Putamen (tissue), 1 donor: ENCODE measurements around the gene SULT1A2.
"Not testable (repeated sequence)": the region's sequence is repeated elsewhere in the genome, so short reads cannot be mapped to it uniquely, and the experiment has no call there.

Source experiments
- DNase-seq: peaks from one replicate; pipeline ENCODE4 v3.0.0-alpha.2; 2016; ENCODE audit warnings: low spot score

The SULT1A2 gene

DNA sequence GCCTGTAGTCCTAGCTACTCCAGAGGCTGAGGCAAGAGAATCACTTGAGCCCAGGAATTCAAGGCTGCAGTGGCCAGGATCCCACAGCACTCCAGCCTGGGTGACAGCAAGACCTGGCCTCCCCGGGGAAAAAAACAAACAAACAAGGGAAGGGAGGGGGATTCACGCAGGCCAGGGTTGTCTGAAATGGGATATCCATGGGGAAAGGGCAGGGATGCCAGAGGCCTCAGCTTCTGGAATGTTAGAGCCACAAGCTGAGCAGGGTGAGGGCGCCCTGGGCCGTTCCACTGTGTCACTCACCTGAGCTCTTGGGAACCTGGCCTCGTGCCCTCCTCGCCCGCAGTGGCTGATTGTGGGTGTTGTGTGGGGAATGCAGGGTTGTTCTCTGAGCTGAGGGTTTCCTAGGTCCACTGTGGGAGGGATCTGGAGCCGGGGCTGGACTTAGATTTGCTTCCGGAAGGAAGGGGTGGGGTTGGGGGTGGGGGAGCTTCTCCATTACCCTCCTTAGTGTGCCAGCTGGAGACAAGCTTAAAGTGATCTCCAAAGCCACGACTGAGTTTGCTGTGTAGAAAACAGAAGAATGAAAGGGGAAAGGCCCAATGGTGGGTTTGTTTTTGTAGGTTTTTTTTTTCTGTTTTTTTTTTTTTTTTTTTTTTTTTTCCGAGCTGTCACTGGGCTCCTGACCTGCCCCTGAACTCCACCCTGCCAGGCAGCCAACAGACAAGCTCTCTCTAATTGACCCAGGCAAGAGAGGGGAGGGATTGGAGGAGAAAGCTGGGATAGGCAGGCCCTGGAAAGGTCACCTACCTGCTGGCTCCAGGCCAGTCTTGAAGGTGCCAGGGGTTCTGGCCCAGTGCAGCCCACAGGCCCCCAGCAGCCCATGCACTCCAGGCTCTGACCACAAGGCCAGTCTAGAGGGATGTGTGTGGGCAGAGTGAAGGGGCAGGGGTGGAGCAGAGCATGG is 13.1 kb upstream of the SULT1A2 start, which contains the start of gene SULT1A1:
Gene SULT1A1 (minus strand): TSS at position 414 of the 964 bp plus-strand sequence. CDS start 1,189 bp downstream, outside the sequence.
- DNase-seq = no peak

DNA sequence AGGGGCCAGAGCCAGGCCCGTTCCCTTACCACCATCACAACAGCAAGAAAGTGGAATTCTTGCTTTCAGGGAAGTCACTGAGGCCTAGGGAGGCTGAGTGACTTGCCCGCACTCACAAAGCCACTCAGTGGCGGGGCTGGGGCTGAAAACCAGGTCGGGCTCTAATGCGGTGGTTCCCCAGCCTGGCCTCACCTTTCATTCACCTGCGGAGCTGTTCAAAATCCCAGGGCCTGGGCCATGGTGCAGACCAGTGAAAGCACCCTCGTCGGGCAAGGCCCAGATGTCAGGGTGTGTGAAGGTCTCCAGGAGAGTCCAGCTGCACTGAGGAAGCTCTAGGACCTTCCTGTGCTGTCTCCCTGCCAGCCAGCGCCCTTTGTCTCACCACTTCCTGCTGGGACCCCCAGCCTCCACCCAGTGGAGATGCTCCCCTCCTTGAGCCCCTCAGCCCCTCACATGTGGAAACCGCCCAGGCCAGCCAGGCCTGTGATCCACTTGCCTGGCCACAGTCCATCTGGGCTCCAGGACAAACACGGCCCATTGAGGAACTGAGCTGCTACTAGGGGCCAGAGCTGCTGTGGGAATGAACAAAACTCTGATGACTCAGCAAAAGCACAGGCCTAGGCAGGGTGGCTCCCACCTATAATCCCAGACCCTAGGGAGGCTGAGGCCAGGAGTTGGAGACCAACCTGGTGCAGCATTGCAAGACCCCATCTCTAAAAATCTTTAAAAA is 12.2 kb upstream of the SULT1A2 start:
- not testable (repeated sequence) for DNase-seq

- DNase-seq = not testable (repeated sequence)
These were observed 11.6 kb upstream of the SULT1A2 start for GRCh38 chr16:28608496-28608808.

GRCh38 chr16:28607681-28608495 is 11.0 kb upstream of the SULT1A2 start:
- DNase-seq = not testable (repeated sequence)

DNA sequence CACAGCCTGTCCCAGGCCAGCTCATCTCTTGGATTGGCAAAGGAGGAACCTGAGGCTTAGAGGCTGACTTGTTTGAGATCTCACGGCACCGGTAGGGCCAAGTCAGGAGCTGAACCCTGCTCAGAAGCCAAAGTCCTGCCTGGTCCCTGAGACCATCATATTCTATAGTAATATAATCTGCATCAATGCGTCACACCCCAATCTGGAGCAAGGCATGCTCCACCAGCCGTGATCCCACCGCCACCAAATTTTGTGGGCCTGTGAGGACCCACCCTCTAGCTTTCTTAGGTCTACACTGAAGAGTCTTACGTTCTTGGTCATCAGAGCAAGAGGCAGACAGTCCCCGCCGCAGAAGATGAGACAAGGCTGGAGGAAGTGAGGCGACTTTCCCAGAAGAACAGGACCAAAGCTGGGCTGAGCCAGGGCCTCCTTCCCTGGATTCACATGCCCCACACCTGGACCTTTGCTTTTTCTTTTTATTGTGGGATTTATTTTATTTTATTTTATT is 10.3 kb upstream of the SULT1A2 start:
- no peak for DNase-seq

DNA sequence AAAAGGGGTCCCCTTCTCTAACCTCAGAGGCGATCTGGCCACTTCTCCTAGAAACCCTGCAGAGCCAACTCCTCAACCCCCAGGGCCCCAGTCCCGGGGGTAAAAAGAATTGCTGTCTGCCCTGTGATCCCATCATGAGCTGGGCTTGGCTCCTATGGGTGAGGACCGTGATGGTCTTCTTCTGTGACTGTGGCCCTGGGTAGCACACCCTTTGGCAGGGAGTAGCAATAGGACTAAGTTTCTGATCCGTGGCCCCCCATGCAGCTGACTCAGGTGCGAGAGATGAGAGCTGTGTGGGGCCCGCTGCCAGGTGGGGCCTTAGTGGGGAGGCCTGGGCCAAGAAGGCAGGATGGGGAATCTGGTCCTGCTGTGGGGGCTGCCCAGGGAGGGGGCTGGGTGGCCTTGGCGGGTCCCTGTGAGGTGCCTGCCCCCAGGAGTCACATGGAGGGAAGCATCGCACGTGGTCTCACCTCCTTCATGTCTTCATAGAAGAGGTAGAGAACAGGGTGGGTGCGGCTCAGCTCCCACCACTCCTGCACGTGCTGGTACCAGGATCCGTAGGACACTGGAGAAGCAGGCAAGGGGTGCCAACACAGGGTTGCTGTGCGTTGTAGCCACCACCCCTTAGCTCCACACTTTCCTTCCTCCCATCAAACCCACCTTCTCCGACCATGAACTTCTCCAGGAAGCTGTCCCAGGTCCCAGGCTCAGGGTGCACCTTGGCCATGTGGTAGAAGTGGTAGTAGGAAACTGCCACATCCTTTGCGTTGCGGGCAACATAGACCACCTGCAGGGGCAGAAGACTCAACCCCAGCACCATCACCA is 9.7 kb upstream of the SULT1A2 start:
- no peak for DNase-seq

- DNase-seq = no peak
These were observed 7.3 kb upstream of the SULT1A2 start for GRCh38 chr16:28604186-28604565.

DNA sequence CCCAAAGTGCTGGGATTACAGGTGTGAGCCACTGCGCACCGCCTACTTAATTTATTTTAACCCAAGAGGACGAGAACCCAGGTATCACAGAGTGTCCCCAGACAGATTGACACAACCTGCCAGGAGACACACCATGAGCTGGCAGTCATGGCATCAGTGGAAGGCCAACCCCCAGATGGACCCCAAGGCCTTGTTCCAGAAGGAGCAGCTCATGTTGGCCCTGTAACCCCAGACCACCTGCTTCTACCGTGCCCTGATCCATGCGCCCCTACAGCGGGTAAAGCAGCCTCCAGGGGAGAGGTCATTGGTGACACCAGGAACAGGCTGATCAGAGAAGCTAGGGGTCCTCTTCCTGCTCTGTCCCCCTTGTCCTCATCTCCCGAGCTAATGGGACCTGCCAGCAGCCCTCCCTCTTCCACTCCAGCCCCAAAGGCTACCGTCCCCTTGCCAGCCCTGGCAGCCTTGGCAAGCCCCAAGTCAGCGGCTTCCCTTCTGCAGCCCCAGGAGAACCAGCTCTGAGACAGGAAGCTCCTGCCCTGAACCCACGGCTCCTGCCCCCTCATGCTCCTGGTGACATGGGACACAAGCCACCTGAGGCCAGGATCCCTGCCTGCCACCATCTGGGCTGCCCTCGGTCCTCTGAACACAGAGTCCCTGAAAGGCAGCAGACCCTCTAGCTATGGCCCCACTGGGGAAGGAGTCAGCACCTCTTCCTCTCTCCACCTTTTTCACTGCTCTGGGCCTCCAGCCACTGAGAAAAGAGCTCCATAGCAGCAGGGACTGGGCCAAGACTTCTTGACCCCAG is 6.7 kb upstream of the SULT1A2 start:
- DNase-seq = no peak

DNA sequence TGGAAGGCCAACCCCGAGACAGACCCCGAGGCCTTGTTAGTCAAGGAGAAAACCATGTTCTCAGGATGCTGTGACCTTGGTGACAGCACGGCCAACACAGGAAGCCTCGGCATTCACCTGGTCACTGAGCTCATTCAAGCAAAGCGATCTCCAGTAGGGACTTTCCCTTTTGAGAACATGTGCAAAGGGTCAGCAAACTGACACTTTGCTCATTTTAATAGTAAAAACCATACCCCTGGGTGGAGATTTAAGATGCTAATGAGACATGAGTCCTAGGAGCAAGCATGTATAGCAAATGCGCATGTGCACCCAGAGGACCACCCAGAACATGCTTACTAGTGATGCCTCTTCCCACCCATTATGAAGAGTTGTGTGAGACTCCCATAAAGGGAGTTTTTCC is 5.7 kb upstream of the SULT1A2 start:
- no peak for DNase-seq

GRCh38 chr16:28602062-28602461 is 5.2 kb upstream of the SULT1A2 start:
- DNase-seq = not testable (repeated sequence)

DNA sequence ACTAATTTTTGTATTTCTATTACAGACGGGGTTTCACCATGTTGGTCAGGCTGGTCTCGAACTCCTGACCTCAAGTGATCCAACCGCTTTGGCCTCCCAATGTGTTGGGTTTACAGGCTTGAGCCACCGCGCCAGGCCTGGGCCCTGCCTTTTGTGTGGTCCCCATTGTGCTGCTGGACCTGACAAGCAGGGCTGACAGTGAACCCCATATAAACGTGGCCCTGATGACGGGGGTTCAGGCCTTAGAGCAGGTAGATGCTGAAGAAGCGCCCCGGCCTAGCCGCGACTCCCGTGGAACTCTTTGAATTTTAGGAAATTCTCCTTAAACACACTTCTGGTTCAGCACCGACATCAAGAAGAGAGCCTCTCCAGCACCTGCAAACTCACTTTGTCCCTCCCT is 4.7 kb upstream of the SULT1A2 start:
- not testable (repeated sequence) for DNase-seq

DNA sequence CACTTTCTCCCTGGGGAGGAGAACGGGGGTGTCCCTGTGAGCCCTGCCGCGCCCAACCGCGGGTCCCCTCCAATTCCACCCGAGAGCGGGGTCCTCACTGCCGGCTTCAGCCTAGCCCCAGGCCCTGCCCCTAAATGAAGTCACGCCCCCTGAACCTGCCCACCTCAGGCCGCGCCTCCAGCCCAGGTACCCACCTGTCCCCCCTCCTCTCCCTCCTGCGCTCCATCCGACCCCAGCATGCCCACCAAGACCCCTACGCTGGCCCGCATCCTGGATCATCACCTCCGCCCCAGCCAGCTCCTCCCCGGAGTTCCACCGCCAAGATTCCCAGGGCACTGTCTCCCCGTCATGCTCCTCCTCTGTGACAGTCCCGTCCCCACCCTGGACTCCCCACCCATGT is 4.1 kb upstream of the SULT1A2 start:
- not testable (repeated sequence) for DNase-seq

DNA sequence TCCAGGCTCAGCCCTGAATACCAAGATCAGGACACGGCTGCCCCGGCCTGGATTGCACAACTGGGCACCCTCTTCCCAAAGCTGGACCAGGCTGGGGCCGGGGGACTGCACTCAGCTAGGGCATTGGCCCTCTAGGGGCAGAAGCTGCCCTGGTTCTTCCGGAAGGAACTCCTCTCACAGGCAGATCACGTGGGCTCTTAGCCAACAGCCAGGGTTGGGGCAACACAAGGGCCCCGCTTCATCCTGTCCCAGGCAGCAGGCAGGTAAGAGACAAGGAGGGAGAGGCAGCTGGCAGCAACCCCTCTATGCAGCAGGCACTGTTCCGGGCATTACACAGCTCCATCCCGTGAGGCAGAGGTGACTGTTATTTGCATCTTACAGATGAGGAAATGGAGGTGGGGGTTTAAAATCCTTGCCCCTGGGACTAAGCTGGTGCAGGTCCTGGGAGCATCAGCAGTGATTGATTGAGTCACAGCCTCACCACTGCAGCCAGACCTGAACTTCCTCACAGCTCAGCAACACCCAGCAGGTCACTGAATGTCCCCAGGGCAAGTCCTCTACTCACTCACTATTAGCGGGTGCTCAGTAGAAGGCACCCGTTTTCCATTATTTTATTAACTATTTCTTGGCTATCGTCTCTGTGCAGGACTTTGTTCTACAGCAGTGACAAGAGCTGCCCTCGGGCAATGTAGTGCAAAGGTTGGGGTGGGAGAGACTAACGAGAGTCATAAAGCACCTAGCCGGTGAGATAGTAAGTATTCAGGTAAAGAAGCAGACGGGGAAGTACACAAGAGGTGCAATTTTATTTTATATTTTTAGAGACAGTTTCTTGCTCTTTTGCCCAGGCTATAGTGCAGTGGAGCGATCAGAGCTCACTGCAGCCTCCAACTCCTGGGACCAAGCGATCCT is 2.8 kb upstream of the SULT1A2 start:
- not testable (repeated sequence) for DNase-seq

GRCh38 chr16:28597692-28598261 is 927 bp upstream of the SULT1A2 start:
- no peak for DNase-seq

GRCh38 chr16:28596115-28596630 is 677 bp downstream of the SULT1A2 start:
- DNase-seq = no peak

- not testable (repeated sequence) for DNase-seq
These were observed 1.4 kb downstream of the SULT1A2 start for GRCh38 chr16:28595451-28595850.

DNA sequence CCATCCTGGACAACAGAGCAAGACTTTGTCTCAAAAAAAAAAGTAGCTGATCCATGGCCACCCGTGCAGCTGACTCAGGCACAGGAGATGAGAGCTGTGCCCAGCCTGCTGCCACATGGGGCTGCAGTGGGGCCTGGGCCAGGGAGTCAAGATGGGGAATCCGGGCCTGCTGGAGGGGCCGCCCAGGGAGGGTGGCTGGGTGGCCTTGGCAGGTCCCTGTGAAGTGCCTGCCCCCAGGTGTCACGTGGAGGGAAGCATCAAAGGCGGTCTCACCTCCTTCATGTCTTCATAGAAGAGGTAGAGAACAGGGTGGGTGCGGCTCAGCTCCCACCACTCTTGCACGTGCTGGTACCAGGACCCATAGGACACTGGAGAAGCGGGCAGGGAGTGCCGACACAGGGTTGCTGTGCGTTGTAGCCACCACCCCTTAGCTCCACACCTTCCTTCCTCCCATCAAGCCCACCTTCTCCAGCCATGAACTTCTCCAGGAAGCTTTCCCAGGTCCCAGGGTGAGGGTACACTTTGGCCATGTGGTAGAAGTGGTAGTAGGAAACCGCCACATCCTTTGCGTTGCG is 3.8 kb downstream of the SULT1A2 start:
- DNase-seq = no peak

- no peak for DNase-seq
These were observed 4.3 kb downstream of the SULT1A2 start for GRCh38 chr16:28592511-28592910.
